HG03064 (cell line): ENCODE measurements around the gene PCIF1.
"Not testable (repeated sequence)": the region's sequence is repeated elsewhere in the genome, so short reads cannot be mapped to it uniquely, and the experiment has no call there.

ENCODE experiments used
- ATAC-seq: cut with Tn5 transposase; IDR thresholded peaks from one replicate; pipeline ENCODE4 v1.9.1; 2021; ENCODE audit warnings: low read depth; ENCODE audit not compliant: unreplicated experiment

Gene PCIF1

GRCh38 chr20:45934586-45935415, at the start of gene PCIF1:
PCIF1 (plus strand) TSS chr20:45934683; CDS start chr20:45939000, 4,317 bp downstream.
- ATAC-seq = peak; percentile 58

- no peak for ATAC-seq
Measured at GRCh38 chr20:45886590-45887345, 47.7 kb upstream of the PCIF1 start.

GRCh38 chr20:45887346-45887715, 47.2 kb upstream of the PCIF1 start, which contains the start of gene SPATA25:
SPATA25 (minus strand) TSS chr20:45887622; CDS start chr20:45887590, 32 bp downstream.
- ATAC-seq = no peak

- ATAC-seq = no peak
Measured at GRCh38 chr20:45888681-45889080, 45.8 kb upstream of the PCIF1 start.

GRCh38 chr20:45890077-45890984, 44.2 kb upstream of the PCIF1 start:
- peak; percentile 19 for ATAC-seq

GRCh38 chr20:45890985-45891983, 43.2 kb upstream of the PCIF1 start, which contains the start of the genes CTSA and NEURL2:
CTSA (plus strand) TSS chr20:45891335; CDS start chr20:45891569, 234 bp downstream.
NEURL2 (minus strand) TSS chr20:45891208; CDS start chr20:45890991, 217 bp downstream.
- ATAC-seq = peak; percentile 71

- ATAC-seq = no peak
Measured at GRCh38 chr20:45892049-45892825, 42.2 kb upstream of the PCIF1 start.

GRCh38 chr20:45892828-45893500, 41.5 kb upstream of the PCIF1 start:
- no peak for ATAC-seq

GRCh38 chr20:45893831-45894230, 40.7 kb upstream of the PCIF1 start:
- no peak for ATAC-seq

GRCh38 chr20:45894797-45895196, 39.7 kb upstream of the PCIF1 start:
- no peak for ATAC-seq

- ATAC-seq = no peak
Measured at GRCh38 chr20:45896641-45897161, 37.8 kb upstream of the PCIF1 start.

- no peak for ATAC-seq
Measured at GRCh38 chr20:45897289-45897688, 37.2 kb upstream of the PCIF1 start.

GRCh38 chr20:45897692-45898091, 36.8 kb upstream of the PCIF1 start:
- no peak for ATAC-seq

- ATAC-seq = no peak
Measured at GRCh38 chr20:45898285-45898684, 36.2 kb upstream of the PCIF1 start.

- ATAC-seq = no peak
Measured at GRCh38 chr20:45899046-45899835, 35.2 kb upstream of the PCIF1 start.

- ATAC-seq = not testable (repeated sequence)
Measured at GRCh38 chr20:45901332-45901731, 33.2 kb upstream of the PCIF1 start.

- ATAC-seq = no peak
Measured at GRCh38 chr20:45902199-45902701, 32.2 kb upstream of the PCIF1 start.
